ENCODE results near the gene MFN2.

DNA sequence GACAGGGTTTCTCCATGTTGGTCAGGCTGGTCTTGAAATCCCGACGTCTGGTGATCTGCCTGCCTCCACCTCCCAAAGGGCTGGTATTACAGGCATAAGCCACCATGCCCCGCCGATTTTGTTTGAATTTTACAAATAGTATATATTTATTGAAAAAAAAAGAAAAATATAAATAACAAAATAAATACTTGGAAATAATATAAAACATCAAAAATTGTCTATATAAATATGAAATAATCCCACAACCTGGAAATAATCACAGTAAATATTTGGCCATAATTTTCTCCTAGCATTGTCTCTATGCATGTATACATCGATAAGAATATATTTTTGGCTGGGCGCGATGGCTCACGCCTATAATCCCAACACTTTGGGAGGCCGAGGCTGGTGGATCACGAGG lies 48.4 kb upstream of the MFN2 start:
- TF ChIP-seq, protein P1, sequence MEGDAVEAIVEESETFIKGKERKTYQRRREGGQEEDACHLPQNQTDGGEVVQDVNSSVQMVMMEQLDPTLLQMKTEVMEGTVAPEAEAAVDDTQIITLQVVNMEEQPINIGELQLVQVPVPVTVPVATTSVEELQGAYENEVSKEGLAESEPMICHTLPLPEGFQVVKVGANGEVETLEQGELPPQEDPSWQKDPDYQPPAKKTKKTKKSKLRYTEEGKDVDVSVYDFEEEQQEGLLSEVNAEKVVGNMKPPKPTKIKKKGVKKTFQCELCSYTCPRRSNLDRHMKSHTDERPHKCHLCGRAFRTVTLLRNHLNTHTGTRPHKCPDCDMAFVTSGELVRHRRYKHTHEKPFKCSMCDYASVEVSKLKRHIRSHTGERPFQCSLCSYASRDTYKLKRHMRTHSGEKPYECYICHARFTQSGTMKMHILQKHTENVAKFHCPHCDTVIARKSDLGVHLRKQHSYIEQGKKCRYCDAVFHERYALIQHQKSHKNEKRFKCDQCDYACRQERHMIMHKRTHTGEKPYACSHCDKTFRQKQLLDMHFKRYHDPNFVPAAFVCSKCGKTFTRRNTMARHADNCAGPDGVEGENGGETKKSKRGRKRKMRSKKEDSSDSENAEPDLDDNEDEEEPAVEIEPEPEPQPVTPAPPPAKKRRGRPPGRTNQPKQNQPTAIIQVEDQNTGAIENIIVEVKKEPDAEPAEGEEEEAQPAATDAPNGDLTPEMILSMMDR (IDR thresholded peaks at IDR 0.05): no peak
- TF ChIP-seq FOXK1 (CRISPR knock-in tag; IDR thresholded peaks at IDR 0.05) (no peak), CREB1 (CRISPR knock-in tag; IDR thresholded peaks at IDR 0.05) (no peak)
- TF ChIP-seq, protein P2, sequence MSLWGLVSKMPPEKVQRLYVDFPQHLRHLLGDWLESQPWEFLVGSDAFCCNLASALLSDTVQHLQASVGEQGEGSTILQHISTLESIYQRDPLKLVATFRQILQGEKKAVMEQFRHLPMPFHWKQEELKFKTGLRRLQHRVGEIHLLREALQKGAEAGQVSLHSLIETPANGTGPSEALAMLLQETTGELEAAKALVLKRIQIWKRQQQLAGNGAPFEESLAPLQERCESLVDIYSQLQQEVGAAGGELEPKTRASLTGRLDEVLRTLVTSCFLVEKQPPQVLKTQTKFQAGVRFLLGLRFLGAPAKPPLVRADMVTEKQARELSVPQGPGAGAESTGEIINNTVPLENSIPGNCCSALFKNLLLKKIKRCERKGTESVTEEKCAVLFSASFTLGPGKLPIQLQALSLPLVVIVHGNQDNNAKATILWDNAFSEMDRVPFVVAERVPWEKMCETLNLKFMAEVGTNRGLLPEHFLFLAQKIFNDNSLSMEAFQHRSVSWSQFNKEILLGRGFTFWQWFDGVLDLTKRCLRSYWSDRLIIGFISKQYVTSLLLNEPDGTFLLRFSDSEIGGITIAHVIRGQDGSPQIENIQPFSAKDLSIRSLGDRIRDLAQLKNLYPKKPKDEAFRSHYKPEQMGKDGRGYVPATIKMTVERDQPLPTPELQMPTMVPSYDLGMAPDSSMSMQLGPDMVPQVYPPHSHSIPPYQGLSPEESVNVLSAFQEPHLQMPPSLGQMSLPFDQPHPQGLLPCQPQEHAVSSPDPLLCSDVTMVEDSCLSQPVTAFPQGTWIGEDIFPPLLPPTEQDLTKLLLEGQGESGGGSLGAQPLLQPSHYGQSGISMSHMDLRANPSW (CRISPR knock-in tag; conservative IDR thresholded peaks at IDR 0.05; ENCODE audit: low read depth): no peak
- TF ChIP-seq, protein P3, sequence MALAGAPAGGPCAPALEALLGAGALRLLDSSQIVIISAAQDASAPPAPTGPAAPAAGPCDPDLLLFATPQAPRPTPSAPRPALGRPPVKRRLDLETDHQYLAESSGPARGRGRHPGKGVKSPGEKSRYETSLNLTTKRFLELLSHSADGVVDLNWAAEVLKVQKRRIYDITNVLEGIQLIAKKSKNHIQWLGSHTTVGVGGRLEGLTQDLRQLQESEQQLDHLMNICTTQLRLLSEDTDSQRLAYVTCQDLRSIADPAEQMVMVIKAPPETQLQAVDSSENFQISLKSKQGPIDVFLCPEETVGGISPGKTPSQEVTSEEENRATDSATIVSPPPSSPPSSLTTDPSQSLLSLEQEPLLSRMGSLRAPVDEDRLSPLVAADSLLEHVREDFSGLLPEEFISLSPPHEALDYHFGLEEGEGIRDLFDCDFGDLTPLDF (CRISPR knock-in tag; IDR thresholded peaks at IDR 0.05): no peak
